H1 (cell line): Measurements from ENCODE around the gene TMPRSS13. TPM values are rescaled to one million over a fixed set of nuclear protein-coding genes. Genes with fewer than 3 reads are reported as not detected.

Source experiments
- CTCF ChIA-PET: fragments of 300-600 bp; sonication (Branson Sonifier 250); formaldehyde crosslinking; loops from one replicate; lab custom pipeline; 2021; ENCODE audit not compliant: partially characterized antibody; lab: Charles Lee
- POLR2A ChIA-PET: fragments of 300-600 bp; sonication (Branson Sonifier 250); formaldehyde crosslinking; loops from one replicate; lab custom pipeline; 2021; ENCODE audit warnings: inconsistent platforms; ENCODE audit not compliant: partially characterized antibody; lab: Charles Lee
- DNase-seq, 2 experiments: peaks; one replicate each; pipeline versions ENCODE4 v3.0.0 to v3.0.0-alpha.2; 2010 to 2022; ENCODE audit warnings: low spot score in 2 of 2, low read depth in 1 of 2, mixed read lengths in 1 of 2
- FAIRE-seq: peaks from 2 replicates; lab custom pipeline; 2011; peaks lifted over from hg19 to GRCh38; lab: Jason Lieb, UNC
- H2AFZ ChIP-seq: 2 replicates; pipeline ENCODE4 v1.8.1; 2012; ENCODE audit warnings: low read length, inconsistent platforms
- H2AK5ac ChIP-seq: 2 replicates; pipeline ENCODE4 v1.6.1; 2013; ENCODE audit warnings: low read depth, low read length
- H2BK120ac ChIP-seq: replicated peaks from 2 replicates; pipeline ENCODE3; 2013; ENCODE audit warnings: low read depth, low read length, inconsistent platforms
- H2BK12ac ChIP-seq: 2 replicates; pipeline ENCODE4 v1.6.1; 2013; ENCODE audit warnings: low read depth, low read length
- H2BK15ac ChIP-seq: 2 replicates; pipeline ENCODE4 v1.6.1; 2013; ENCODE audit warnings: low read length
- H2BK20ac ChIP-seq: 2 replicates; pipeline ENCODE4 v1.6.1; 2013; ENCODE audit warnings: low read length
- H2BK5ac ChIP-seq: 2 replicates; pipeline ENCODE4 v1.6.1; 2013; ENCODE audit warnings: low read depth, low read length
- H3K14ac ChIP-seq: 2 replicates; pipeline ENCODE4 v1.6.1; 2013; ENCODE audit warnings: inconsistent platforms; ENCODE audit not compliant: insufficient read length
- H3K18ac ChIP-seq: 2 replicates; pipeline ENCODE4 v1.6.1; 2013; ENCODE audit warnings: low read length; ENCODE audit errors: extremely low read depth
- H3K23ac ChIP-seq: 2 replicates; pipeline ENCODE4 v1.6.1; 2013; ENCODE audit warnings: inconsistent platforms; ENCODE audit not compliant: insufficient read length
- H3K23me2 ChIP-seq: 2 replicates; pipeline ENCODE4 v1.6.1; 2013; ENCODE audit warnings: low read depth, low read length
- H3K27ac ChIP-seq: 2 replicates; pipeline ENCODE4 v1.6.1; 2011; ENCODE audit warnings: low read depth, low read length, inconsistent platforms
- H3K27me3 ChIP-seq, 4 experiments: replicated peaks in 1 of 4; 1 replicate in 1 of 4; 2 replicates in 3 of 4; pipeline versions ENCODE4 v1.6.1 to v1.8.1; 2011 to 2013; ENCODE audit warnings: low read length in 3 of 4, mild to moderate bottlenecking in 3 of 4, inconsistent platforms in 2 of 4, mixed read lengths in 2 of 4, moderate library complexity in 1 of 4; ENCODE audit not compliant: control insufficient read depth in 3 of 4, insufficient read depth in 3 of 4; ENCODE audit errors: extremely low read depth in 1 of 4
- H3K36me3 ChIP-seq, 4 experiments: 2 replicates each; pipeline versions ENCODE4 v1.6.1 to v1.8.1; 2011 to 2013; ENCODE audit warnings: mild to moderate bottlenecking in 4 of 4, low read length in 3 of 4, moderate library complexity in 2 of 4, control low read depth in 1 of 4, inconsistent platforms in 1 of 4; ENCODE audit not compliant: insufficient read depth in 4 of 4, control insufficient read depth in 2 of 4
- H3K4ac ChIP-seq: replicated peaks from 2 replicates; pipeline ENCODE3; 2013; ENCODE audit warnings: low read length, low read depth, mixed read lengths, inconsistent platforms; ENCODE audit not compliant: insufficient read length
- H3K4me1 ChIP-seq, 4 experiments: replicated peaks in 1 of 4; 1 replicate in 1 of 4; 2 replicates in 3 of 4; pipeline versions ENCODE4 v1.6.1 to v1.8.1; 2011 to 2013; ENCODE audit warnings: low read length in 3 of 4, inconsistent platforms in 2 of 4, mixed read lengths in 1 of 4; ENCODE audit not compliant: insufficient read depth in 4 of 4, control insufficient read depth in 3 of 4
- H3K4me2 ChIP-seq, 2 experiments: 2 replicates each; pipeline versions ENCODE4 v1.6.1 to v1.8.1; 2011 to 2013; ENCODE audit warnings: low read depth in 2 of 2, low read length in 2 of 2, control low read depth in 1 of 2, inconsistent platforms in 1 of 2, mild to moderate bottlenecking in 1 of 2; ENCODE audit not compliant: insufficient read depth in 1 of 2
- H3K4me3 ChIP-seq, 4 experiments: fragments of 200-600, 300-600 bp in 1 of 4; sonication (generic), shearing (Covaris generic), sonication (Bioruptor Twin) in 1 of 4; 2 replicates each; pipeline versions ENCODE4 v1.5.1 to v1.8.1; 2011 to 2016; ENCODE audit warnings: low read length in 4 of 4, low read depth in 3 of 4, control low read depth in 2 of 4, inconsistent platforms in 2 of 4, mild to moderate bottlenecking in 2 of 4, mixed read lengths in 1 of 4, moderate library complexity in 1 of 4; ENCODE audit not compliant: insufficient read depth in 2 of 4; ENCODE audit errors: extremely low read depth in 1 of 4
- H3K56ac ChIP-seq: replicated peaks from 2 replicates; pipeline ENCODE3; 2013; ENCODE audit warnings: low read depth, mild to moderate bottlenecking, mixed read lengths, low read length, inconsistent platforms; ENCODE audit not compliant: insufficient read length
- H3K79me1 ChIP-seq: 2 replicates; pipeline ENCODE4 v1.6.1; 2013; ENCODE audit warnings: low read depth, low read length, control low read depth
- H3K79me2 ChIP-seq, 2 experiments: 2 replicates each; pipeline versions ENCODE4 v1.6.1 to v1.8.1; 2012 to 2013; ENCODE audit warnings: low read length in 2 of 2, mild to moderate bottlenecking in 2 of 2, inconsistent platforms in 1 of 2; ENCODE audit not compliant: insufficient read depth in 2 of 2, control insufficient read depth in 1 of 2
- H3K9ac ChIP-seq, 4 experiments: replicated peaks in 1 of 4; 1 replicate in 1 of 4; 2 replicates in 3 of 4; pipeline versions ENCODE4 v1.6.1 to v1.8.1; 2011 to 2013; ENCODE audit warnings: low read depth in 3 of 4, low read length in 3 of 4, control low read depth in 2 of 4, mild to moderate bottlenecking in 2 of 4, moderate library complexity in 2 of 4, inconsistent platforms in 1 of 4; ENCODE audit errors: extremely low read depth in 1 of 4
- H3K9me3 ChIP-seq, 2 experiments: 2 replicates each; pipeline versions ENCODE4 v1.6.1 to v1.8.1; 2012 to 2013; ENCODE audit warnings: mild to moderate bottlenecking in 2 of 2, moderate library complexity in 2 of 2, control low read depth in 1 of 2, inconsistent platforms in 1 of 2, low read depth in 1 of 2, low read length in 1 of 2, mixed read lengths in 1 of 2; ENCODE audit not compliant: insufficient read depth in 2 of 2
- H4K20me1 ChIP-seq, 2 experiments: replicated peaks in 1 of 2; 2 replicates each; pipeline versions ENCODE3 to v1.8.1; 2011 to 2013; ENCODE audit warnings: inconsistent platforms in 2 of 2, low read length in 2 of 2, mild to moderate bottlenecking in 1 of 2; ENCODE audit not compliant: insufficient read depth in 2 of 2, control insufficient read depth in 1 of 2
- H4K5ac ChIP-seq: 2 replicates; pipeline ENCODE4 v1.6.1; 2013; ENCODE audit warnings: low read length, low read depth, mixed read lengths, inconsistent platforms; ENCODE audit not compliant: insufficient read length
- H4K8ac ChIP-seq: 2 replicates; pipeline ENCODE4 v1.8.0; 2013; ENCODE audit warnings: mild to moderate bottlenecking, moderate library complexity, low read length, inconsistent platforms; ENCODE audit not compliant: insufficient read depth; ENCODE audit errors: extremely low read depth
- H4K91ac ChIP-seq: replicated peaks from 2 replicates; pipeline ENCODE3; 2013; ENCODE audit warnings: low read length, mixed read lengths, inconsistent platforms; ENCODE audit not compliant: insufficient read length
- BACH1 ChIP-seq: IDR thresholded peaks from 2 replicates; pipeline ENCODE4 v1.6.1; 2012; ENCODE audit warnings: low read length, improper control_type of control experiment
- BCL11A ChIP-seq, 2 experiments: IDR thresholded peaks; one replicate each; pipeline ENCODE4 v1.6.1; 2011; ENCODE audit warnings: low read depth in 2 of 2, low read length in 2 of 2, mild to moderate bottlenecking in 2 of 2
- CBX5 ChIP-seq: fragments of 300-800, 300-1000 bp; sonication (generic); IDR thresholded peaks from 2 replicates; pipeline ENCODE4 v1.7.1; 2016; ENCODE audit warnings: antibody characterized with exemption, low read length, low read depth
- CTBP2 ChIP-seq: IDR thresholded peaks from 2 replicates; pipeline ENCODE4 v1.7.0; 2011; ENCODE audit warnings: borderline replicate concordance, mild to moderate bottlenecking, moderate library complexity, mixed read lengths, low read length; ENCODE audit not compliant: insufficient read depth, insufficient read length
- EP300 ChIP-seq, 2 experiments: IDR thresholded peaks; 1 replicate in 1 of 2; 2 replicates in 1 of 2; pipeline ENCODE4 v1.6.1; 2011 to 2012; ENCODE audit warnings: low read depth in 2 of 2, low read length in 2 of 2, mild to moderate bottlenecking in 2 of 2, borderline replicate concordance in 1 of 2, inconsistent platforms in 1 of 2, moderate library complexity in 1 of 2
- GABPA ChIP-seq: IDR thresholded peaks from 2 replicates; pipeline ENCODE4 v1.6.1; 2011; ENCODE audit warnings: mild to moderate bottlenecking, low read length, moderate library complexity, borderline replicate concordance; ENCODE audit not compliant: insufficient read depth
- HDAC6 ChIP-seq: IDR thresholded peaks from one replicate; pipeline ENCODE4 v1.7.1; 2012; ENCODE audit warnings: low read depth, mild to moderate bottlenecking, inconsistent platforms, low read length, moderate library complexity
- JUN ChIP-seq: IDR thresholded peaks from 2 replicates; pipeline ENCODE4 v1.6.1; 2011; ENCODE audit warnings: low read depth, mild to moderate bottlenecking, improper control_type of control experiment, low read length
- RXRA ChIP-seq: IDR thresholded peaks from 2 replicates; pipeline ENCODE4 v1.6.1; 2011; ENCODE audit warnings: low read depth, mild to moderate bottlenecking, low read length, moderate library complexity; ENCODE audit not compliant: insufficient read depth
- SP1 ChIP-seq: IDR thresholded peaks from 2 replicates; pipeline ENCODE4 v1.6.1; 2011; ENCODE audit warnings: low read depth, low read length
- TEAD4 ChIP-seq: IDR thresholded peaks from 2 replicates; pipeline ENCODE4 v1.6.1; 2012; ENCODE audit warnings: low read depth, low read length, inconsistent platforms, mixed read lengths
- WGBS, 2 experiments: shearing (Covaris generic) in 1 of 2; methylation state at CpG; one replicate each; pipeline versions ENCODE4 v1.1.6 to v1.1.7; 2013 to 2015; ENCODE audit warnings: low lambda C conversion rate in 2 of 2, mixed read lengths in 2 of 2, inconsistent platforms in 1 of 2, low coverage in 1 of 2, missing lambda C conversion rate in 1 of 2; ENCODE audit not compliant: insufficient replicate concordance in 2 of 2, insufficient coverage in 1 of 2, insufficient read length in 1 of 2; ENCODE audit errors: extremely low coverage in 1 of 2, missing lambda C conversion rate in 1 of 2; 5-methylcytosine and 5-hydroxymethylcytosine counted together
- polyA plus RNA-seq, 7 experiments: library from polyadenylated mRNA; depleted of rRNA in 3 of 7; stranded (reverse) in 5 of 7; unstranded in 2 of 7; fragments of >200 nt in 5 of 7; fragments of 200-250 nt in 2 of 7; gene quantifications; 1 replicate in 5 of 7; 2 replicates in 1 of 7; 4 replicates in 1 of 7; pipeline versions ENCODE4 v1.2.1 to v1.2.3, GENCODE V29; 2011 to 2013; ENCODE audit warnings: missing spikeins in 2 of 7, mixed read lengths in 2 of 7
- total RNA-seq: library from RNA; stranded (reverse); fragmentation: NEBNext Ultra II Directional; extraction: Animal tissue kit (Norgen Biotek cat#: 25700); gene quantifications from 2 replicates; pipeline ENCODE4 v1.2.1, GENCODE V29; 2021
- TF ChIP-seq, protein P1 (sequence below): IDR thresholded peaks from 2 replicates; pipeline ENCODE4 v1.6.1; 2011; ENCODE audit warnings: low read depth, mild to moderate bottlenecking, low read length; ENCODE audit not compliant: insufficient read depth
- TF ChIP-seq, protein P2 (sequence below): IDR thresholded peaks from 2 replicates; pipeline ENCODE4 v1.6.1; 2012; ENCODE audit warnings: inconsistent platforms

Gene TMPRSS13
- total and polyA plus RNA-seq, 2 of the 8 experiments (the other 6 are each of a cell fraction or from before 2014, with no cell fraction given): 0.61 to 0.79 TPM

DNA sequence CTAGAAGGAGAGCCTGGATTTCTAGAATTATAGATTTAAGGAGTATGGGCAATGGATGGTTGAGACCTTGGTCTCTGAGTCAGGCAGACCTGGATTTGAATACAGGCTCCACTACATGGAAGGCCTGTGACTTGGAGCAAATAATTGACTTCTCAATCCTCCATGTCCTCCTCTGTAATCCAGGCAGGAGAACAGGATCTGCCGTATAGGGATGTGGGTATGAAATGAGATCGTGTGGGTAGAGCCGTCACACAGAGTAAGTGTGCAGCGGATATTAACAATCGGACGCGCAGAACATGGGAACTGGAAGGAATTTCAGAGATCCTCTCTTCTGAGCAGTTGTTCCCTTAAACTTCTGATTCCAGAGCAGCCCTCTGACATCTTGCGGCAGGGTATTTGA lies 11.5 kb upstream of the TMPRSS13 start:
- DNase-seq (peak in 1 of 2 experiments; percentile 33), FAIRE-seq (no peak)
- no peak overlapping the region for H3K14ac ChIP-seq
- H3K4ac ChIP-seq: no peak overlapping the region
- no peak overlapping the region for H4K5ac ChIP-seq
- CTCF ChIA-PET: interaction anchor here (1.1 to 3.7 kb wide), 6 partner anchors 11 to 124 kb away, joined by 4 to 18 read pairs (median 8); partner anchors contain the start of gene TMPRSS13
- WGBS, 2 experiments: 94% methylated on average over 8 of the region's 8 CpGs; no CpG with 5 or more reads in 1 of the 2 experiments
- H4K8ac ChIP-seq: no peak overlapping the region
- no peaks in the 10 kb centered on the region for H4K20me1 ChIP-seq
- no peak overlapping the region for H2BK15ac ChIP-seq
- no peak overlapping the region for H3K9ac ChIP-seq
- H3K4me2 ChIP-seq: no peak overlapping the region
- no peak overlapping the region for H2BK20ac ChIP-seq
- H3K23me2 ChIP-seq: no peaks in the 10 kb centered on the region
- H3K56ac ChIP-seq: no peak overlapping the region
- no peaks in the 10 kb centered on the region for H3K79me1 ChIP-seq
- no peak overlapping the region for H2AFZ ChIP-seq
- H3K79me2 ChIP-seq: no peaks in the 10 kb centered on the region
- H3K4me1 ChIP-seq: no peaks in the 10 kb centered on the region
- H2BK5ac ChIP-seq: no peak overlapping the region
- no peak overlapping the region for H3K18ac ChIP-seq
- no peak overlapping the region for H3K4me3 ChIP-seq
- no peaks in the 10 kb centered on the region; a peak in 1 of 7 replicates for H3K27me3 ChIP-seq
- no peaks in the 10 kb centered on the region for H3K9me3 ChIP-seq
- H2AK5ac ChIP-seq: no peak overlapping the region
- POLR2A ChIA-PET: no interaction called here
- no peak overlapping the region for H2BK120ac ChIP-seq
- no peak overlapping the region for H4K91ac ChIP-seq
- no peak overlapping the region for H3K23ac ChIP-seq
- no peak overlapping the region for H2BK12ac ChIP-seq
- H3K27ac ChIP-seq: no peak overlapping the region
- H3K36me3 ChIP-seq: no peaks in the 10 kb centered on the region
- TF ChIP-seq, protein P1, sequence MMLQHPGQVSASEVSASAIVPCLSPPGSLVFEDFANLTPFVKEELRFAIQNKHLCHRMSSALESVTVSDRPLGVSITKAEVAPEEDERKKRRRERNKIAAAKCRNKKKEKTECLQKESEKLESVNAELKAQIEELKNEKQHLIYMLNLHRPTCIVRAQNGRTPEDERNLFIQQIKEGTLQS: no peak
- TF ChIP-seq EP300 (IDR thresholded peaks at IDR 0.05; ENCODE audit: borderline replicate concordance in 1 of 2, low read depth in 2 of 2, low read length in 2 of 2): no peak
- no peak for TF ChIP-seq BCL11A (IDR thresholded peaks at IDR 0.05; ENCODE audit: low read depth in 2 of 2, low read length in 2 of 2)
- TF ChIP-seq BACH1: no peak
- TF ChIP-seq HDAC6: no peak
- TF ChIP-seq GABPA: no peak
- TF ChIP-seq, protein P2, sequence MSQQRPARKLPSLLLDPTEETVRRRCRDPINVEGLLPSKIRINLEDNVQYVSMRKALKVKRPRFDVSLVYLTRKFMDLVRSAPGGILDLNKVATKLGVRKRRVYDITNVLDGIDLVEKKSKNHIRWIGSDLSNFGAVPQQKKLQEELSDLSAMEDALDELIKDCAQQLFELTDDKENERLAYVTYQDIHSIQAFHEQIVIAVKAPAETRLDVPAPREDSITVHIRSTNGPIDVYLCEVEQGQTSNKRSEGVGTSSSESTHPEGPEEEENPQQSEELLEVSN: no peak
- TF ChIP-seq CTBP2: no peak
- TF ChIP-seq SP1: no peak
- no peak for TF ChIP-seq JUN
- no peak for TF ChIP-seq RXRA
- TF ChIP-seq CBX5: no peak
- no peak for TF ChIP-seq TEAD4
